HG02610 (cell line): ENCODE data around the gene SYT15.
"Not testable (repeated sequence)": the region's sequence is repeated elsewhere in the genome, so short reads cannot be mapped to it uniquely, and the experiment has no call there.

Source experiments
- ATAC-seq: cut with Tn5 transposase; IDR thresholded peaks from one replicate; pipeline ENCODE4 v1.9.1; 2021; ENCODE audit warnings: mild to moderate bottlenecking, moderate library complexity; ENCODE audit not compliant: unreplicated experiment

SYT15 gene

DNA sequence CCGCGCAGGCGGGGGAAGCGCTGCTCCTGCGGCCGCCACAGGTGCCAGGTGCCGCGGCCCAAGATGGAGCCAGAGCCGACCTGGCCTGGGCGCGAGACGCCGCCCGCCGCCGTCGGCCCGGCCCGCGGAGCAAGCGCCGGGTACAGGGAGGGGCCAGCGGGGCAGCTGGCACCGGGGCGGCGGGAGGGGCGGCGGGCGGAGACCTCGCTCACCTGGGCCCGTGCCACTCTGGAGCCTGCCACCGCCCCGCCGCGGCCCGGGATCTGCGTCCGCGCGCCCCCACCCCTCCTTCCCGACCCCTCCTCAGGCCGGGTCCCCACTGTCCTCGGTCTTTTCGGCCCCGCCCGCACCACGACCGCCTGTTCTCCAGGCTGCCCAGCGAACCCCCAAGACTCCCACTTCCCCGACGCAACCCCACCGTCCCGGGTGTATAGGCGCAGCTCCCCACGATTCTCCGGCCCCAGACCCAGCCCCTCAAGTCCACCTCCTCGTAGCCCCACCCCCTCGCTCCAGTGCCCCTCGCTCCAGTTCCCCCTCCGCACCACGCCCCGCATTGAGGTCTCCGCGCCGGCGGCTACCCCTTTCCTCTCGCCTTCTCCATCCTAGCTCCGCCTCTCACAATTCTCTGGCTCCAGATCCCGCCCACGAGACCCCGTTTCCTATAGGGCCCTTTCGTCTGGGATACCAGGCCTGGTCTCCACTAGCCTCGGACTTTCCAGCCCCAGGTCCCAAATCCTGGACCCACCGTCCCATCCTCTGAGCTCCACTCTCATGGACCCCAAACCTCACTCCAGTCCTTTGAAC lies 22.2 kb upstream of the SYT15 start, which contains the start of gene GPRIN2:
Gene GPRIN2, minus strand, starts transcription at position 144 of the 804 bp plus-strand sequence. CDS start 5,922 bp downstream, outside the sequence.
- no peak for ATAC-seq

GRCh38 chr10:46557319-46558121 lies 21.4 kb upstream of the SYT15 start:
- no peak for ATAC-seq

- ATAC-seq, result no peak
Measured at GRCh38 chr10:46558122-46558391, 20.9 kb upstream of the SYT15 start.

DNA sequence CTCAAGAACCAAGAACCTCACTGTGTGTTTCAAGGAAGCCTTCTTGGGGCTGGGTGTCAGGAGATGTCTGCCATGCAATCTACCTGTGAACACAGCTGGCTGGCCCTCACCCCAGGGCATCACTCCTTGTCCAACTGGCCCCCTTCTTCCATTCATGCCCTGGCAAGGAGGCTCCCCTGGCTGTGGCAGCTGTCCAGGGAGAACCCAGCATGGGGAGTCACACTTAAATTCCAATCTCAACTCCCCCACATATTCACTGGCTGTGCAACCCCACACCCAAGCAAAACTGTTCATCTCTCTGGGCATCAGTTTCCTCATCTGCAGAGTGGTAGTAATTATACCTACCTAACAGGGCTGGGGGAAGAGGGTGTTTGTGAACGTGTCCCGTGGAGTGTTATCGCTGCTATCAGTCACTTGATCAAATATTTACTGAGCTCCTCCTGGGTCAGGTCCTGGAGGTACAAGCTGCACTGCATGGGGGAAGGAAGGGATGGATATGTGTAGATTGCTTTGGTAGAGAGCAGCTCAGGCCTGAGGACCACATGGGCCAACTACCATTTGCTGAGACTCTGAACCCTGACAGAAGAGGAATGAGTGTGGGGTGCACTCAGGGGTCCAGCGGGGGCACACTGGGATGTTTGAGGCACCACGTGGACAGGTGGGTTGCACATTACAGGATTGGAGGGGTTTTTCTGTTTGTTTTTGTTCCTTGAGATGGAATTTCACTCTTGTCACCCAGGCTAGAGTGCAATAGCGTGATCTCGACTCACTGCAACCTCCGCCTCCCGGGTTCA lies 20.3 kb upstream of the SYT15 start:
- ATAC-seq, result no peak

DNA sequence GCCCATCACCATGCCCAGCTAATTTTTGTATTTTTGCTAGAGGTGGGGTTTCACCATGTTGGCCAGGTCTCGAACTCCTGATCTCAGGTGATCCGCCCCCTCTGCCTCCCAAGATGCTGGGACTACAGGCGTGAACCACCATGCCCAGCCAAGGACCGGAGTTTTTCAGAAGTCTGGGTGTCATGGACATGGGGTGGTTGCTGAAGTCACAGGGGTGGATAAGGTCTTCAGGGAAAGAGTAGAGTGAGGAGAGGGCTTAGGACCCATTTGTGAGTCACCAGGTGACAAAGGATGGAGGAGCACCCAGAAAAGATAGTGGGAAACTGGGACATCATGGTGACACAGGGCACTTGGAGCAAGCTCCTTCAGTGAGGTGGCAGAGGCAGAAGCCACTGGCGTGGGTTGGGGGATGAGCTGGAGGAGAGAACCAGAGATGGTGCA lies 19.7 kb upstream of the SYT15 start:
- no peak for ATAC-seq

GRCh38 chr10:46560381-46560780 lies 18.5 kb upstream of the SYT15 start:
- ATAC-seq, result no peak

- ATAC-seq, result no peak
Measured at GRCh38 chr10:46560952-46561351, 18.0 kb upstream of the SYT15 start.

DNA sequence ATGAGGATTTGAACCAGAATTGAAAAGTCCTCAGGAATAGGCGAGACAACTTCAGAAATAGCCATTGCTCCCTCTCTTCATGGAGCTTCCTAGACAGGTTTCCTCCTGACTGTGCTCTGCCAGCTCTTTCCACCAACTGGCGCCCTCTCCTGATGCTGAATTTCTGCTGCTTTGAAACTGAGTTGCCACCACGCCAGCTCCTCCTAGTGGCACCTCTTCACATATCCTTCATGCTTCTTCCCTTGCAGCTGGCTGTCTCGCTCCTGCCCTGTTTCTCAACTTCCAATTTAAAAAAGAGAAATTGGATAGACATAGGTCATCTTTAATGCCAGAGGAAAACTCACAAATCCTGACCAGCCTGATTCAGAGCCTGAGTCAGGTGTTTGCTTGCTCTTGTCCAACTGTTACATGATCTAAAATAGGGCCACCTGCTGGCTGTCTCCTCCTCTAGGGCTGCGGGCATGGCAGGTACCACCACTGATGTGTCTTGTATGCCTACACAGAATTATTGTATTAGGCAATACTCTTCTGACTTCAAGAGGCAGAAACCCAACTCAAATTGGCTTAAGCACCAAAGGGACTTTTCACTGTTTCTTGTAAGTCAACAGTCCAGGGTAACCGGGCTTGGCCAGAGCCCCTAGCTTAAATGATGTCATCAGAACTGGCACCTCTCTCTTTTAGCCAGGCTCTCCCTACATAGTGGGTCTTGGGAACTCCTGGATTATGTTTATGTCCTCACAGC lies 13.2 kb upstream of the SYT15 start:
- ATAC-seq, result peak; percentile 49

DNA sequence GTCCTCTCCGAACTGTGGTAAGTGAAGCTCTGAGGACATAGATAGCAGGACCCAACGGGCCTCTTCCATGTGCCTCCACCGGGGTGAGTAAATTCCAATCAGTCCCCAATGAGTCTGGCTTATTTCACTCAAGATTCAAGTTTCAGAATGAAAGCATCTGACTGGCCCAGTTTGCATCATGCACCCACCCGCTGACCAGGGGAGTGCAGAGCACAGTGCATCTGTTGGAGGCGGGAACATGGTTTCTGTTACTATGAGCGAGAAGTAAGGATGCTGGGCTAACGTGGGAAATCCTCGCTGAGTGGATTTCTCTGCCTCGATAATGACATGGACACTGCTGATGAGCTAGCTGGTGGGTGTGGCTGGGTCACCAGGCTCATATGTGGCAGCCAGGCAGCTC lies 11.8 kb upstream of the SYT15 start:
- not testable (repeated sequence) for ATAC-seq

DNA sequence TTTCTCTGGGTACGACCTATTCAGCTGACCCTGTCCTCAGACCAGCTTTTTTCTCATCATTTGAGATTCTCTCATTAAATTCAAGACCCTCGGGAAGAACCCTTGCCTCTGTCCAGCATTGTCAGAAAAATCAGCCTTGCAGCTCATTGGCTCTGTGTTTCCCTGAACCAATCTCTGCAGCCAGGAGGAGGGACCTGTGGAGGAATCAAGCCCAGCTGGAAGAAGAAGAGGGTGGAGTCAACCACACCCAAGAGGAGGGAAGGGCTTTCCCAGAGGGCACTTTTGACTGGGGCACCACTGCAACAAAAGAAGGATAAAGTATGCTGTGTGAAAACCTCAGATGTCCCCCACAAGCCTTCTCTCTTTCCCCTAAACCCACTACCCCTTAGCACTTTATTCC lies 8.3 kb upstream of the SYT15 start:
- ATAC-seq, result not testable (repeated sequence)

DNA sequence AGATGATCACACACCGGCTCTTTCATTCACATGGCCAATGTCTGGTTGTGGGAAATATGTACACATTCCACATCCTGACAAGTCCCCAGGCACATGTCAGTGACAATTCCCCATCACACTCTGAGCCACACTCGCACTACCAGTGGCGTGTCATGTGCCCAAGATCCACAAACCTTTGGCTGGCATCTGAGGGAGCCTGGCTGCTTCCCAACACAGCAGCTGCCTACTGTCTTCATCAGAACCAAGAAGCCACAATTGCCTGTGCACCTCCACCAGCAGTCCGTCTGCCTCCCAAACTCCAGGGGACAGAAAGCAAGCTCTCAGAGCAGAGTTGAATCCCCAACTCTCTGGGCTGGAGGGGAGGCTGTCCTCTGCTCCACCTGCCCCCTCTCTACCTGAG lies 6.2 kb upstream of the SYT15 start:
- not testable (repeated sequence) for ATAC-seq

DNA sequence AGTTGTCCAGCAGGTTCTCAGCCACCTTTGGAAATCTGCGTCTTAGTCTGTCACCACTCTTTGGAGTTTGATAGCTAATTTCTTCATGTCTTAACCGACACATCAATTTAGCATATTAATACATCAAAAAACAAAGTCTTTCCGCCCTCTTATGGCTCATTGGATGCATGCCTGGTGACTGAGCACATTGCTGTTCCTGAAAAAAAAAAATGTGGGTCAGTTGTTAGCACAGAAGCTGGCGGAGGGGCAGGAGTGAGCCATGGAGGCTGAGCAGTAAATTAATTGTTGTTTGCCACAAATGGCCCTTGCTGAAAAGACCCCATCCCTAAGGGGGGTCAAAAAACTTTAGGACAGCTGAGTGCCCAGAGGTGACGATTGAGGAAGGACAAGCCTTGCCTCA lies 5.6 kb upstream of the SYT15 start:
- not testable (repeated sequence) for ATAC-seq

GRCh38 chr10:46573884-46574283 lies 5.0 kb upstream of the SYT15 start:
- ATAC-seq, result not testable (repeated sequence)

DNA sequence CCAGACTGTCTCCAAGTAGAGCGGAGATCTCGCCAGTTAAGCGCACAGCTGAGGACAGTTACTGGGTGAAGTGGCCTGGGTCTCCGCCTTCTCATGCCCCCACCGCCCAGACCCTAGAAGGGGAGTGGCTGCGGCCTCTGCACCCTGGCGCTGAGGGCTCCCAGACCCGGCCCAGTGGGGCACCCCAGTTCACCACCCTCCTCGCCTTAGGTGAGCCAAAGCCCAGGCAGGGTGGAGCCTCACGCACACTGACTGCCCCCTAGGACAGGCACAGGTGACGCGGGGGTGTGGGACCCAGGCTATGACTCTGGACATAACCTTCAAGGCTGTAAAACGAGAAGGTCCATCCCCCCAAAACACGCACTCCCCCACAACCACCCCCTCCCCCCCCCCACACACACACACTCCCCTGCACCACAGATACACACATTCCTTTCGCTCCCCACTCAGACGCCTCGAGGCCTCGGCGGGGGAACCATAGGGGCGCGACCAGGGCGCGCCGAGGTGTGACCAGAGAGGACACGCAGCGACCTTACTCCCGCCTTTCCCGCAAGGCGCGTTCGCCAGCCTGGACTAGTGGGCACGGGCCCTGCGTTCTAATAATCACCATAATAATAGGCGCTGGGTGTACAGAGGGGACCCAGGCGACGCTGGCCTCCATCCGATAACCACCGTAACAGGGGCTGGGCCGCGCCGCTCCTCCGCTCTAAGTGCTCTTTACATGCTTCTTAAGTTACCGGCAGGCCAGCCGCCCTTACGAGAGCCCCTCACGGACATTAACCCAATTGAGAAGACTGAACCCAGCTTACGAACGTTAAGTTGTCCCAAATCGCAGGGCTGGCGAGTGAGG lies 1.1 kb upstream of the SYT15 start:
- not testable (repeated sequence) for ATAC-seq

DNA sequence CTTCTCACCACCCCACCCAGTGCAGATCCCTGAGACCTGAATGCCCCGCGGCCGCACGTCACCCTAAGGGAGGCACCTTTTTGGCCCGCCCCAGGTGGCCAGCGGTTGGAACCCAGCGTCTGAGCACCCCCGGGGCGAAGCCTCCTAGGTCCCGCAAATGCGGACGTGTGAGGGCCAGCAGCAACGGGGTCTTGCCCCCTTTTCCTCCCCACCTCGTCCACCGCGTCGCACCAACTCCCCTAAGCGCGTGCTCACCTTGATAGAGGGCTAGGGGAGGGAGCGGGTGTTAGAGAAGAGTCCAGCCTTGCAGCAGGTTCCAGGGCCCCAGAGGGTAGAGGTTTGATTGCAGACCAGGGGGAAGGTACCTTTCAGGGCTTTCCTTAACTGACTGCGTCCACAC lies 450 bp downstream of the SYT15 start:
- ATAC-seq, result not testable (repeated sequence)

GRCh38 chr10:46581997-46582396 lies 3.1 kb downstream of the SYT15 start:
- ATAC-seq, result not testable (repeated sequence)

- not testable (repeated sequence) for ATAC-seq
Measured at GRCh38 chr10:46582568-46582967, 3.6 kb downstream of the SYT15 start.

DNA sequence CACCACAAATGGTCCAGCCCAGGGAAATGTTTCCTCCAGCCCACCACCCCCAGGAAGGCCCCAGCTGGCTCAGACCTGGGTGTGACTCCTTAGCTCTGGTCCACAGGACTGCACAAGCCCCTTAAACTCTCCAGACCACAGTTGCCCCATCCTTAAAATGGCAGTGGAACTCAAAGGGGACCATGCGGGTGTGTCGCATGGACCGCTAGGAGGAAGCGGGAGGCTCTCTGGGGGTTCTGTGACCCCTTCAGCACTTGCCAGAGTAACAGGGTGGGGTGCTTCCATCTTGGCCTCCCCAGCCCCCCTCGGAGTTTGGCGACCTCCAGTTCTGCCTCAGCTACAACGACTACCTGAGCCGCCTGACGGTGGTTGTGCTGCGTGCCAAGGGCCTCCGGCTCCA lies 5.3 kb downstream of the SYT15 start:
- ATAC-seq, result not testable (repeated sequence)

DNA sequence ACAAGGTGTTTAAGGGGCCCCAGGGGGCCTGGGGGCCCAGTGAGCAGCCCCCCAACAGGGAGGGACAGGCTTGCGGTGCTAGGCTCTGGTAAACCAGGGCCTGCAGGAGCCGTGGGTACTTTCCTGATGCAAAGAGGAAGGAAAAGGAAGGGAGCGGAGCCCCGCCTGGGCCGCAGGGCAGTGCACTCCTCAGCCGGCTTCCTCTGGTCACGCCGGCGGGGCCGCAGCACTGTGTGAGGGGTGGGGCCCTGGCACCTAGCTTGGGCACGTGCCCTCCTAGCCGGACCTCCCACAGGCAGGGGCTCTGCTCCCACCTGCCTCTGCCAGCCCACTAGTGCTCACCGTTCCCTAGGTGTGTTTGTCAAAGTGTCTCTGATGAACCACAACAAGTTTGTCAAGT lies 6.3 kb downstream of the SYT15 start:
- ATAC-seq, result not testable (repeated sequence)

- not testable (repeated sequence) for ATAC-seq
Measured at GRCh38 chr10:46587546-46587945, 8.6 kb downstream of the SYT15 start.
